ENCODE results near the gene KLHL25. TPM values are rescaled to one million over a fixed set of nuclear protein-coding genes. Genes with fewer than 3 reads are reported as not detected.
"Not testable (repeated sequence)": the region's sequence is repeated elsewhere in the genome, so short reads cannot be mapped to it uniquely, and the experiment has no call there.

The KLHL25 gene
- 10.7 and 11.0 TPM in 2 replicates for total RNA-seq

- Mint-ChIP-seq H3K9me3 (no peaks in the 10 kb centered on the region), H3K4me3 (peak within 1 kb of the TSS; percentile 91), H3K27ac (peak within 1 kb of the TSS; percentile 83), H3K27me3 (ENCODE audit: insufficient read depth) (peaks cover 4% of the 10 kb centered on the region), H3K36me3 (ENCODE audit: low read depth) (peaks cover 6% of the 10 kb centered on the region), H3K4me1 (ENCODE audit: low read depth) (peaks cover 31% of the 10 kb centered on the region)
- DNase-seq (ENCODE audit: low spot score), result peak; percentile 92
- intact Hi-C loops (cut with micrococcal nuclease), result loop anchor here (1.0 to 10.0 kb wide), 8 partner anchors 64 to 1870 kb away; partner anchors contain the start of genes AKAP13 and PDE8A
These were observed at the start of gene KLHL25 for GRCh38 chr15:85794598-85795336. KLHL25 (minus strand) TSS chr15:85794925; CDS start chr15:85769810, 25,115 bp downstream.

GRCh38 chr15:85840802-85841152, 46.1 kb upstream of the KLHL25 start:
- no peaks in the 10 kb centered on the region for H3K36me3 Mint-ChIP-seq (ENCODE audit: low read depth)
- no peak for DNase-seq (ENCODE audit: low spot score)
- intact Hi-C loops (cut with micrococcal nuclease), result loop anchor here (1.0 to 10.0 kb wide), 4 partner anchors 110 to 546 kb away; no protein-coding TSS in a partner anchor
- H3K27me3 Mint-ChIP-seq (ENCODE audit: insufficient read depth), result peaks cover 11% of the 10 kb centered on the region
- H3K4me1 Mint-ChIP-seq (ENCODE audit: low read depth), result no peaks in the 10 kb centered on the region
- no peak overlapping the region for H3K27ac Mint-ChIP-seq
- H3K4me3 Mint-ChIP-seq, result no peak overlapping the region
- H3K9me3 Mint-ChIP-seq, result no peaks in the 10 kb centered on the region

GRCh38 chr15:85840079-85840801, 45.5 kb upstream of the KLHL25 start:
- no peaks in the 10 kb centered on the region for H3K36me3 Mint-ChIP-seq (ENCODE audit: low read depth)
- intact Hi-C loops (cut with micrococcal nuclease), result loop anchor here (2.0 to 10.0 kb wide), 3 partner anchors 225 to 545 kb away; no protein-coding TSS in a partner anchor
- no peak overlapping the region for H3K27ac Mint-ChIP-seq
- DNase-seq (ENCODE audit: low spot score), result peak; percentile 76
- no peaks in the 10 kb centered on the region for H3K9me3 Mint-ChIP-seq
- peaks cover 7% of the 10 kb centered on the region for H3K27me3 Mint-ChIP-seq (ENCODE audit: insufficient read depth)
- H3K4me1 Mint-ChIP-seq (ENCODE audit: low read depth), result no peaks in the 10 kb centered on the region
- H3K4me3 Mint-ChIP-seq, result peak overlapping the region; percentile 29

- Mint-ChIP-seq H3K36me3 (ENCODE audit: low read depth) (no peaks in the 10 kb centered on the region), H3K4me1 (ENCODE audit: low read depth) (no peaks in the 10 kb centered on the region), H3K27me3 (ENCODE audit: insufficient read depth) (peaks cover 2% of the 10 kb centered on the region), H3K9me3 (no peaks in the 10 kb centered on the region), H3K27ac (no peak overlapping the region), H3K4me3 (no peak overlapping the region)
- intact Hi-C loops (cut with micrococcal nuclease), result loop anchor here (2.0 to 10.0 kb wide), 3 partner anchors 225 to 545 kb away; no protein-coding TSS in a partner anchor
- no peak for DNase-seq (ENCODE audit: low spot score)
These were observed 44.9 kb upstream of the KLHL25 start for GRCh38 chr15:85839643-85840042.

GRCh38 chr15:85838655-85839054, 43.9 kb upstream of the KLHL25 start:
- Mint-ChIP-seq H3K27me3 (ENCODE audit: insufficient read depth) (peaks cover 2% of the 10 kb centered on the region), H3K9me3 (no peaks in the 10 kb centered on the region), H3K4me1 (ENCODE audit: low read depth) (no peaks in the 10 kb centered on the region), H3K27ac (no peak overlapping the region), H3K36me3 (ENCODE audit: low read depth) (no peaks in the 10 kb centered on the region), H3K4me3 (no peak overlapping the region)
- intact Hi-C loops (cut with micrococcal nuclease), result no loop called here
- no peak for DNase-seq (ENCODE audit: low spot score)

GRCh38 chr15:85837881-85838280, 43.2 kb upstream of the KLHL25 start:
- intact Hi-C loops (cut with micrococcal nuclease), result no loop called here
- no peaks in the 10 kb centered on the region for H3K4me1 Mint-ChIP-seq (ENCODE audit: low read depth)

GRCh38 chr15:85837011-85837433, 42.3 kb upstream of the KLHL25 start:
- Mint-ChIP-seq H3K4me3 (no peak overlapping the region), H3K9me3 (no peaks in the 10 kb centered on the region), H3K36me3 (ENCODE audit: low read depth) (no peaks in the 10 kb centered on the region), H3K27me3 (ENCODE audit: insufficient read depth) (no peaks in the 10 kb centered on the region), H3K4me1 (ENCODE audit: low read depth) (no peaks in the 10 kb centered on the region), H3K27ac (no peak overlapping the region)
- DNase-seq (ENCODE audit: low spot score), result no peak
- intact Hi-C loops (cut with micrococcal nuclease), result no loop called here

More at GRCh38 chr15:85837881-85838280, 43.2 kb upstream of the KLHL25 start:
- Mint-ChIP-seq H3K4me3 (no peak overlapping the region), H3K9me3 (no peaks in the 10 kb centered on the region), H3K27me3 (ENCODE audit: insufficient read depth) (no peaks in the 10 kb centered on the region), H3K36me3 (ENCODE audit: low read depth) (no peaks in the 10 kb centered on the region), H3K27ac (no peak overlapping the region)
- no peak for DNase-seq (ENCODE audit: low spot score)

GRCh38 chr15:85834651-85835050, 39.9 kb upstream of the KLHL25 start:
- H3K9me3 Mint-ChIP-seq, result no peaks in the 10 kb centered on the region
- H3K4me1 Mint-ChIP-seq (ENCODE audit: low read depth), result no peaks in the 10 kb centered on the region
- H3K27me3 Mint-ChIP-seq (ENCODE audit: insufficient read depth), result peaks cover 3% of the 10 kb centered on the region
- no peaks in the 10 kb centered on the region for H3K36me3 Mint-ChIP-seq (ENCODE audit: low read depth)
- intact Hi-C loops (cut with micrococcal nuclease), result loop anchor here (5.0 kb wide), 1 partner anchor 47 kb away; no protein-coding TSS in a partner anchor
- no peak for DNase-seq (ENCODE audit: low spot score)
- H3K27ac Mint-ChIP-seq, result no peak overlapping the region
- no peak overlapping the region for H3K4me3 Mint-ChIP-seq

GRCh38 chr15:85832394-85832793, 37.7 kb upstream of the KLHL25 start:
- Mint-ChIP-seq H3K36me3 (ENCODE audit: low read depth) (no peaks in the 10 kb centered on the region), H3K4me3 (no peak overlapping the region), H3K27me3 (ENCODE audit: insufficient read depth) (peaks cover 3% of the 10 kb centered on the region), H3K9me3 (no peaks in the 10 kb centered on the region), H3K27ac (no peak overlapping the region), H3K4me1 (ENCODE audit: low read depth) (no peaks in the 10 kb centered on the region)
- no peak for DNase-seq (ENCODE audit: low spot score)
- intact Hi-C loops (cut with micrococcal nuclease), result loop anchor here (5.0 kb wide), 1 partner anchor 45 kb away; no protein-coding TSS in a partner anchor

- Mint-ChIP-seq H3K27ac (no peak overlapping the region), H3K36me3 (ENCODE audit: low read depth) (no peaks in the 10 kb centered on the region), H3K27me3 (ENCODE audit: insufficient read depth) (peaks cover 4% of the 10 kb centered on the region), H3K4me1 (ENCODE audit: low read depth) (no peaks in the 10 kb centered on the region), H3K4me3 (no peak overlapping the region), H3K9me3 (no peaks in the 10 kb centered on the region)
- DNase-seq (ENCODE audit: low spot score), result no peak
- intact Hi-C loops (cut with micrococcal nuclease), result loop anchor here (2.0 to 5.0 kb wide), 2 partner anchors 44 to 101 kb away; no protein-coding TSS in a partner anchor
These were observed 36.8 kb upstream of the KLHL25 start for GRCh38 chr15:85831415-85832113.

GRCh38 chr15:85829754-85830153, 35.0 kb upstream of the KLHL25 start:
- intact Hi-C loops (cut with micrococcal nuclease), result loop anchor here (2.0 to 5.0 kb wide), 2 partner anchors 42 to 99 kb away; no protein-coding TSS in a partner anchor
- H3K27me3 Mint-ChIP-seq (ENCODE audit: insufficient read depth); H3K4me1 Mint-ChIP-seq (ENCODE audit: low read depth); H3K36me3 Mint-ChIP-seq (ENCODE audit: low read depth); DNase-seq (ENCODE audit: low spot score); H3K4me3 Mint-ChIP-seq; H3K27ac Mint-ChIP-seq; H3K9me3 Mint-ChIP-seq: not testable (repeated sequence)

- Mint-ChIP-seq H3K4me1 (ENCODE audit: low read depth) (no peaks in the 10 kb centered on the region), H3K4me3 (no peak overlapping the region), H3K27me3 (ENCODE audit: insufficient read depth) (peaks cover 8% of the 10 kb centered on the region), H3K9me3 (no peaks in the 10 kb centered on the region), H3K27ac (no peak overlapping the region), H3K36me3 (ENCODE audit: low read depth) (no peaks in the 10 kb centered on the region)
- intact Hi-C loops (cut with micrococcal nuclease), result no loop called here
- DNase-seq (ENCODE audit: low spot score), result no peak
These were observed 34.1 kb upstream of the KLHL25 start for GRCh38 chr15:85828874-85829273.
